DMS53 treated with DMSO at 0.1 percent for 48 hours (cell line): ENCODE data around the gene DCTN1.
A peak's percentile ranks its signal among the peaks of the same experiment; 100 is the strongest.

ENCODE experiments used
- DNase-seq: peaks from one replicate; lab custom pipeline; 2025; ENCODE audit not compliant: unreplicated experiment; lab: John Stamatoyannopoulos, UW

Gene DCTN1

GRCh38 chr2:74414441-74414840 is 34.3 kb upstream of the DCTN1 start:
- peak; percentile 24 for DNase-seq

GRCh38 chr2:74413001-74413698 is 33.0 kb upstream of the DCTN1 start:
- no peak for DNase-seq

GRCh38 chr2:74407682-74408081 is 27.6 kb upstream of the DCTN1 start:
- no peak for DNase-seq

GRCh38 chr2:74406035-74406434 is 25.9 kb upstream of the DCTN1 start:
- peak; percentile 8 for DNase-seq

GRCh38 chr2:74401891-74402290 is 21.8 kb upstream of the DCTN1 start:
- no peak for DNase-seq

- no peak for DNase-seq
Observed at GRCh38 chr2:74399785-74400184, 19.7 kb upstream of the DCTN1 start.

GRCh38 chr2:74396149-74396548 is 16.0 kb upstream of the DCTN1 start:
- DNase-seq: no peak

- DNase-seq: no peak
Observed at GRCh38 chr2:74393525-74393924, 13.4 kb upstream of the DCTN1 start.

GRCh38 chr2:74392449-74392743 is 12.3 kb upstream of the DCTN1 start:
- no peak for DNase-seq

- peak; percentile 86 for DNase-seq
Observed at GRCh38 chr2:74391580-74392448, 11.7 kb upstream of the DCTN1 start.

GRCh38 chr2:74391209-74391579 is 11.1 kb upstream of the DCTN1 start:
- no peak for DNase-seq

GRCh38 chr2:74390606-74391005 is 10.5 kb upstream of the DCTN1 start:
- no peak for DNase-seq

GRCh38 chr2:74387346-74387745 is 7.2 kb upstream of the DCTN1 start:
- no peak for DNase-seq

GRCh38 chr2:74385396-74385795 is 5.3 kb upstream of the DCTN1 start:
- DNase-seq: no peak

GRCh38 chr2:74384051-74384450 is 3.9 kb upstream of the DCTN1 start:
- DNase-seq: no peak

- peak; percentile 18 for DNase-seq
Observed at GRCh38 chr2:74383254-74383653, 3.1 kb upstream of the DCTN1 start.

- no peak for DNase-seq
Observed at GRCh38 chr2:74381751-74382150, 1.6 kb upstream of the DCTN1 start.

- DNase-seq: no peak
Observed at GRCh38 chr2:74378007-74378406, 2.1 kb downstream of the DCTN1 start.

GRCh38 chr2:74375838-74376237 is 4.3 kb downstream of the DCTN1 start:
- no peak for DNase-seq

GRCh38 chr2:74374509-74375205 is 5.5 kb downstream of the DCTN1 start:
- DNase-seq: peak; percentile 25

- DNase-seq: no peak
Observed at GRCh38 chr2:74373985-74374384, 6.1 kb downstream of the DCTN1 start.

- DNase-seq: no peak
Observed at GRCh38 chr2:74373221-74373676, 6.9 kb downstream of the DCTN1 start.
